Transverse colon (tissue), 4 donors: ENCODE measurements around the gene PMAIP1. TPM values are rescaled to one million over a fixed set of nuclear protein-coding genes. Genes with fewer than 3 reads are reported as not detected.

Experiments
- DNase-seq: peaks from one replicate; pipeline ENCODE4 v3.0.0-alpha.2; 2019
- H3K27ac ChIP-seq, 4 donors: fragments of 200-600 bp; sonication (generic); 2 replicates each; pipeline ENCODE4 v1.5.1; 2016 to 2018; ENCODE audit warnings: inconsistent platforms in 4 of 4
- H3K27me3 ChIP-seq: fragments of 200-600 bp; sonication (generic); 2 replicates; pipeline ENCODE4 v1.5.1; 2017; ENCODE audit warnings: inconsistent platforms
- H3K36me3 ChIP-seq, 4 donors: fragments of 200-600 bp; sonication (generic); 2 replicates each; pipeline ENCODE4 v1.5.1; 2017 to 2019; ENCODE audit warnings: inconsistent platforms in 4 of 4
- H3K4me1 ChIP-seq, 4 donors: fragments of 200-600 bp; sonication (generic); 2 replicates each; pipeline ENCODE4 v1.5.1; 2017 to 2020; ENCODE audit warnings: inconsistent platforms in 4 of 4
- H3K4me3 ChIP-seq, 4 donors: fragments of 200-600 bp; sonication (generic); 1 replicate in 1 of 4; 2 replicates in 3 of 4; pipeline versions ENCODE4 v1.5.1 to v1.6.1; 2017 to 2019; ENCODE audit warnings: inconsistent platforms in 4 of 4
- H3K9me3 ChIP-seq, 2 donors: fragments of 200-600 bp; sonication (generic); 2 replicates each; pipeline ENCODE4 v1.5.1; 2017 to 2019; ENCODE audit warnings: inconsistent platforms in 2 of 2
- CTCF ChIP-seq, 5 experiments: fragments of 200-600 bp in 3 of 5; fragments of 450-650 bp in 2 of 5; sonication (generic) in 3 of 5; IDR thresholded peaks; 1 replicate in 2 of 5; 2 replicates in 3 of 5; pipeline ENCODE4 v1.5.1; 2016 to 2017; ENCODE audit warnings: antibody characterized with exemption in 5 of 5, inconsistent platforms in 3 of 5, mild to moderate bottlenecking in 2 of 5, moderate library complexity in 1 of 5
- EP300 ChIP-seq: sonication (generic); formaldehyde crosslinking; IDR thresholded peaks from one replicate; pipeline ENCODE4 v1.6.1; 2017; ENCODE audit warnings: antibody characterized with exemption, low read depth
- POLR2A ChIP-seq: fragments of 450-650 bp; IDR thresholded peaks from one replicate; pipeline ENCODE4 v1.6.1; 2016; ENCODE audit warnings: antibody characterized with exemption, mild to moderate bottlenecking, moderate library complexity
- POLR2AphosphoS5 ChIP-seq, 3 donors: sonication (generic); formaldehyde crosslinking; IDR thresholded peaks; one replicate each; pipeline ENCODE4 v1.6.1; 2016; ENCODE audit warnings: antibody characterized with exemption in 3 of 3
- WGBS, 2 donors: methylation state at CpG; one replicate each; pipeline ENCODE4 v1.1.5; 2018; ENCODE audit warnings: low coverage in 1 of 2; 5-methylcytosine and 5-hydroxymethylcytosine counted together
- in situ Hi-C, 4 donors: fragments of 200-750 bp; cut with MboI; loops; one replicate each; pipeline versions ENCODE4 v1.15.0 to v1.15.1; 2017; ENCODE audit warnings: low sequenced_read_pairs in 3 of 4, low pct_ligation_motif_present in 1 of 4, low pct_unique_long_range_greater_than_20kb in 1 of 4
- intact Hi-C: fragments of 100-400 bp; cut with DNase I; formaldehyde crosslinking; loops from one replicate; pipeline ENCODE4 v1.15.1; 2023; ENCODE audit warnings: low total_unique reads
- total RNA-seq, 4 donors: library from RNA; depleted of rRNA; stranded (reverse); fragments of >200 nt; gene quantifications; one replicate each; pipeline ENCODE4 v1.1.0, GENCODE V29; 2016

The PMAIP1 gene
- total RNA-seq, 4 donors from 2014 or later: 0.82 to 66.5 (median 3.5) TPM; not detected in 1

DNA sequence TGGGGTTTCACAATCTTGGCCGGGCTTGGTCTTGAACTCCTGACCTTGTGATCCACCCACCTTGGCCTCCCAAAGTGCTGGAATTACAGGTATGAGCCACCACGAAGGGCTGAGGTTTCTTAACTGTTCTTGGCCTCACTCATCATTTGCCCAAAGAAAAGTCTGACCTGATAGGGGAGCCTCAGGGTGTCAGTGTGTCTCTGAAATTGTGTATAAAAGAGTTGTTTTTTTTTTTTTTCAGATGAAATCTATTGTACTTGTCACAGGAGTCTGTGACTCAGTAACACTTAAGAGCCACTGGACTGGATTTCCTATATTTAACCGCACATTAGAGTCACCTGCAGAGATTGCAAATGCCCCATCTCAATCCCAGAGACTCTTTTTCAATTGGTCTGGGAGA, 16.9 kb downstream of the PMAIP1 start:
- intact Hi-C loops: no loop called here
- 80 to 81% methylated on average over 2 to 3 of the region's 3 CpGs for WGBS, 2 donors
- no peak for DNase-seq
- H3K27me3 ChIP-seq: no peaks in the 10 kb centered on the region
- TF ChIP-seq POLR2AphosphoS5 (IDR thresholded peaks at IDR 0.05): no peak
- no peak for TF ChIP-seq CTCF (IDR thresholded peaks at IDR 0.05)
- no peak for TF ChIP-seq POLR2A
- TF ChIP-seq EP300: no peak
- H3K4me1 ChIP-seq: peaks cover 0 to 4% (median 0%) of the 10 kb centered on the region in 4 donors
- in situ Hi-C loops: no loop called here
- H3K36me3 ChIP-seq: no peaks in the 10 kb centered on the region
- H3K9me3 ChIP-seq: no peaks in the 10 kb centered on the region
- no peak overlapping the region for H3K27ac ChIP-seq
- no peak overlapping the region for H3K4me3 ChIP-seq

DNA sequence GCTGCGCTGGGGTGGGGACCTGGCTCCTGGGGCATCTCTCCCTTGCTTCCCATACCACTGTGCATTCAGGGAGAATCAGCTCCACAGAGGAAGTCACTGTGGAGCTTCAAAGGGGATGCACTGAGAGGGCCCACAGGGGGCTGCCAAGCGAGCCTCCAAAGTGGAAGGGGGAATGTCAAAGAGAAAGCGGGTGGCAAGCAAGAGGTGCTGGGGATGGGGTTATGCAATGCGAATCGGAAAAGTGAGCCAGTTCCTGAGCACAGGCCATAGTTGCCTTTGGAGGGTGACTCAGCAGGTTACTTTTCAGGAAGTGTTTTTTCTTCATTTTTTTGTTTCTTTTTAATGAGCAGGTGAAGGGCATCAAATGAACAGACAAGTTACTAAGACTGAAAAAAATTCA, 17.6 kb downstream of the PMAIP1 start:
- H3K4me1 ChIP-seq: peaks cover 0 to 4% (median 0%) of the 10 kb centered on the region in 4 donors
- TF ChIP-seq POLR2AphosphoS5 (IDR thresholded peaks at IDR 0.05) (no peak), EP300 (no peak), CTCF (IDR thresholded peaks at IDR 0.05) (no peak), POLR2A (no peak)
- H3K9me3 ChIP-seq: no peaks in the 10 kb centered on the region
- intact Hi-C loops: no loop called here
- WGBS, 2 donors: 90 to 93% methylated on average over 5 of the region's 5 CpGs
- H3K27me3 ChIP-seq: no peaks in the 10 kb centered on the region
- DNase-seq: no peak
- in situ Hi-C loops: no loop called here
- H3K36me3 ChIP-seq: no peaks in the 10 kb centered on the region
- H3K27ac ChIP-seq: no peak overlapping the region
- no peak overlapping the region for H3K4me3 ChIP-seq

DNA sequence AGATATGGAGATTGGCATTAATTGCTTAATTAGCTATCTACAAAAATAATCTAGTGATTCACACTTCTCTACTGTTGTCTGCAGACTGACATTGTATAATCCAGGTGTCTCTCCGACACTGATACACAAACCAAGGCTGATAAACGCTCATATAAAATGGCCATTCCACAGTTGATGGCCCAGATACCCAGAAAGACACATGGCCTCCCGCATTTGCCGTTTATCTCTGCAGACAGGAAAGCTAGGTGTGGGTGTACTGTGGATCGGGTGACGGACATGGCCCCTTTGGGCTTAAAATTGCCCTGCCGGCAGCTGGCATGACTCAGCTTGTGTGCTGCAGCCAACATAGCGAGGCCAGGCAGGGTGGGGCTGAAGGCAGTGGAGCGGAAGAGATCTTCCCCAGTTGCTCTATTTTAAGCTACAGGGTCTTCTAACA, 18.5 kb downstream of the PMAIP1 start:
- Histone ChIP-seq H3K27ac (no peak overlapping the region), H3K4me1 (peaks cover 0 to 4% (median 0%) of the 10 kb centered on the region in 4 donors), H3K4me3 (peak overlapping the region in 1 of 4 donors; percentile 11), H3K27me3 (no peaks in the 10 kb centered on the region), H3K9me3 (no peaks in the 10 kb centered on the region), H3K36me3 (no peaks in the 10 kb centered on the region)
- no peak for TF ChIP-seq CTCF (IDR thresholded peaks at IDR 0.05)
- no peak for TF ChIP-seq EP300
- no peak for TF ChIP-seq POLR2A
- TF ChIP-seq POLR2AphosphoS5 (IDR thresholded peaks at IDR 0.05): no peak
- DNase-seq: peak; percentile 55
- WGBS, 2 donors: 16 to 18% methylated on average over 4 to 9 of the region's 9 CpGs
- intact Hi-C loops: no loop called here
- in situ Hi-C loops: no loop called here

DNA sequence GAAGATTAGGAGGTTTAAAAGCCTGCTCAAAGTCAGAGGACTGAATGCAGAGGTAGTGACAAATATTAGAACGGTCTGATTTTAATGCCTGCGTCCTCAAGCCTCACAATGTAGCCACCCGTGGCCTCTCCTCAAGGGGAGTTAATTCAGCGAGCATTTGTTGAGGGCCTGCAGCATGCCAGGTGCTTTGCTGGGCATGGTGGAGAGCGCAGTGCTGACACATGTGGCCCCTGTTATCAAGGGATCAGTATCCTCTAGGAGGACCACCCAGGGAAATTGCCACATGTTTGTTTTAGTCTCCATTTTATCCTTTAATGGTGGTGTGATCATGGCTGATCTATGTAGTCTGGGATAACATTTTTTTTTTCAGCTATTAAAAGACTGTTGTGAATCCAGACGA, 19.2 kb downstream of the PMAIP1 start:
- no peak overlapping the region for H3K4me3 ChIP-seq
- H3K27me3 ChIP-seq: no peaks in the 10 kb centered on the region
- intact Hi-C loops (no loop called here), in situ Hi-C loops (no loop called here)
- H3K36me3 ChIP-seq: no peaks in the 10 kb centered on the region
- no peak overlapping the region for H3K27ac ChIP-seq
- TF ChIP-seq CTCF (IDR thresholded peaks at IDR 0.05) (no peak), EP300 (no peak), POLR2A (no peak), POLR2AphosphoS5 (IDR thresholded peaks at IDR 0.05) (no peak)
- 92 to 93% methylated on average over 2 to 6 of the region's 6 CpGs for WGBS, 2 donors
- DNase-seq: no peak
- H3K9me3 ChIP-seq: no peaks in the 10 kb centered on the region
- H3K4me1 ChIP-seq: peaks cover 0 to 4% (median 0%) of the 10 kb centered on the region in 4 donors
